K562 (cell line): ENCODE data around the gene DGCR2. TPM values are rescaled to one million over a fixed set of nuclear protein-coding genes. Genes with fewer than 3 reads are reported as not detected.
A peak's percentile ranks its signal among the peaks of the same experiment; 100 is the strongest.

Source experiments
- BHLHE40 ChIP-seq: IDR thresholded peaks from 2 replicates; pipeline ENCODE4 v1.6.1; 2011; ENCODE audit warnings: low read length, improper control_type of control experiment
- BRD9 ChIP-seq: fragments of 450-650 bp; IDR thresholded peaks from 2 replicates; pipeline ENCODE4 v1.6.1; 2018; ENCODE audit warnings: low read depth; ENCODE audit not compliant: partially characterized antibody
- FOXJ2 ChIP-seq: fragments of 200-800 bp; sonication (Bioruptor generic); IDR thresholded peaks from 2 replicates; pipeline ENCODE4 v1.6.1; 2016; ENCODE audit warnings: missing genetic modification characterization, missing compliant biosample characterization
- FOXP1 ChIP-seq: sonication (generic); formaldehyde crosslinking; IDR thresholded peaks from 2 replicates; pipeline ENCODE4 v1.8.0; 2022; ENCODE audit warnings: mild to moderate bottlenecking, missing genetic modification reagents
- GABPA ChIP-seq: fragments of 200-800 bp; sonication (Bioruptor generic); conservative IDR thresholded peaks from 2 replicates; pipeline ENCODE4 v1.6.1; 2016; ENCODE audit warnings: low read depth, missing genetic modification characterization, missing compliant biosample characterization
- GABPB2 ChIP-seq: fragments of 250-450 bp; sonication (Bioruptor Pico); conservative IDR thresholded peaks from 2 replicates; pipeline ENCODE4 v1.5.1; 2021; ENCODE audit warnings: mild to moderate bottlenecking
- HDAC6 ChIP-seq: IDR thresholded peaks from 2 replicates; pipeline ENCODE4 v1.6.1; 2012; ENCODE audit warnings: low read depth, mild to moderate bottlenecking, control low read depth, inconsistent platforms, low read length, moderate library complexity
- HMG20A ChIP-seq: fragments of 450-650 bp; formaldehyde crosslinking; conservative IDR thresholded peaks from 2 replicates; pipeline ENCODE4 v1.4.0; 2020; ENCODE audit warnings: mild to moderate bottlenecking, mixed read lengths
- MIER1 ChIP-seq: fragments of 450-650 bp; IDR thresholded peaks from 2 replicates; pipeline ENCODE4 v1.6.1; 2016; ENCODE audit warnings: antibody characterized with exemption, mild to moderate bottlenecking, low read depth
- MTA2 ChIP-seq: fragments of 450-650 bp; IDR thresholded peaks from 2 replicates; pipeline ENCODE4 v1.6.1; 2016; ENCODE audit warnings: low read depth
- NCOR1 ChIP-seq: fragments of 450-650 bp; IDR thresholded peaks from 2 replicates; pipeline ENCODE4 v1.6.1; 2016; ENCODE audit warnings: mild to moderate bottlenecking, moderate library complexity
- NFXL1 ChIP-seq: fragments of 450-650 bp; formaldehyde crosslinking; IDR thresholded peaks from 2 replicates; pipeline ENCODE4 v1.4.0; 2021; ENCODE audit warnings: mild to moderate bottlenecking
- PHB ChIP-seq: fragments of 250-450 bp; sonication (Bioruptor Pico); IDR thresholded peaks from 2 replicates; pipeline ENCODE4 v1.5.0; 2021
- POU5F1 ChIP-seq: fragments of 150-350 bp; IDR thresholded peaks from 2 replicates; pipeline ENCODE4 v1.6.1; 2014; ENCODE audit warnings: borderline replicate concordance, low read length, low read depth, mild to moderate bottlenecking; ENCODE audit not compliant: partially characterized antibody
- PRPF4 ChIP-seq: fragments of 200-400 bp; formaldehyde crosslinking; IDR thresholded peaks from one replicate; pipeline ENCODE4 v1.6.1; 2017; ENCODE audit warnings: low read length, low read depth, mild to moderate bottlenecking; ENCODE audit not compliant: insufficient read depth, poor library complexity, severe bottlenecking
- RBM14 ChIP-seq: fragments of 200-400 bp; formaldehyde crosslinking; IDR thresholded peaks from 2 replicates; pipeline ENCODE4 v1.6.1; 2018; ENCODE audit warnings: low read depth, mild to moderate bottlenecking, low read length, moderate library complexity, borderline replicate concordance; ENCODE audit not compliant: insufficient read depth
- ZBTB1 ChIP-seq: sonication (generic); formaldehyde crosslinking; IDR thresholded peaks from 2 replicates; pipeline ENCODE4 v1.8.1; 2023; ENCODE audit warnings: missing genetic modification reagents, low read depth, mild to moderate bottlenecking, borderline replicate concordance
- ZFP91 ChIP-seq: sonication (generic); formaldehyde crosslinking; IDR thresholded peaks from 2 replicates; pipeline ENCODE4 v1.8.0; 2022; ENCODE audit warnings: mild to moderate bottlenecking, missing genetic modification reagents
- ZNF175 ChIP-seq: fragments of 200-800 bp; sonication (Bioruptor generic); IDR thresholded peaks from 2 replicates; pipeline ENCODE4 v1.6.1; 2016; ENCODE audit warnings: low read depth, mild to moderate bottlenecking, missing genetic modification characterization, missing compliant biosample characterization
- ZNF217 ChIP-seq: sonication (generic); formaldehyde crosslinking; IDR thresholded peaks from 2 replicates; pipeline ENCODE4 v1.8.0; 2022; ENCODE audit warnings: mild to moderate bottlenecking, missing genetic modification reagents
- ZNF384 ChIP-seq: IDR thresholded peaks from 2 replicates; pipeline ENCODE4 v1.6.1; 2012; ENCODE audit warnings: low read depth, low read length, improper control_type of control experiment
- ZNF408 ChIP-seq: fragments of 250-450 bp; sonication (Bioruptor Pico); IDR thresholded peaks from 2 replicates; pipeline ENCODE4 v1.4.0; 2020; ENCODE audit warnings: low read depth, mild to moderate bottlenecking, moderate library complexity
- ZNF41 ChIP-seq: fragments of 250-450 bp; sonication (Bioruptor Pico); conservative IDR thresholded peaks from 2 replicates; pipeline ENCODE4 v1.4.0; 2020; ENCODE audit warnings: mild to moderate bottlenecking
- ZNF76 ChIP-seq: fragments of 250-450 bp; sonication (Bioruptor Pico); IDR thresholded peaks from 2 replicates; pipeline ENCODE4 v1.4.0; 2020; ENCODE audit warnings: mild to moderate bottlenecking, moderate library complexity, borderline replicate concordance
- polyA plus RNA-seq, 8 experiments: library from polyadenylated mRNA; depleted of rRNA in 4 of 8; stranded (reverse) in 5 of 8; unstranded in 3 of 8; fragments of >200 nt; fragmentation: Nextera tagmentation in 2 of 8; fragmentation: Illumina TruSeq in 1 of 8; extraction: Ambion mirVana in 2 of 8; extraction: Trizol in 1 of 8; gene quantifications; 2 replicates each; pipeline versions ENCODE4 v1.2.1 to v1.2.3, GENCODE V29; 2011 to 2014; ENCODE audit warnings: inconsistent platforms in 1 of 8, missing spikeins in 1 of 8
- total RNA-seq, 7 experiments: library from RNA; depleted of rRNA in 6 of 7; stranded (reverse); fragments of >200 nt in 6 of 7; fragmentation: Illumina TruSeq in 2 of 7; extraction: Trizol in 2 of 7; gene quantifications; 2 replicates each; pipeline versions ENCODE4 v1.2.1 to v1.2.3, GENCODE V29; 2011 to 2021; ENCODE audit warnings: low replicate concordance in 1 of 7
- TF ChIP-seq, protein P1 (sequence below): sonication (generic); formaldehyde crosslinking; IDR thresholded peaks from 2 replicates; pipeline ENCODE4 v1.9.0; 2022; ENCODE audit warnings: mild to moderate bottlenecking, missing genetic modification reagents
- TF ChIP-seq, protein P2 (sequence below): fragments of 250-450 bp; sonication (Bioruptor Pico); IDR thresholded peaks from 2 replicates; pipeline ENCODE4 v1.8.0; 2022; ENCODE audit warnings: moderate library complexity, mild to moderate bottlenecking, inconsistent platforms

DGCR2 gene
- total and polyA plus RNA-seq, 9 of the 15 experiments (the other 6 are each of a cell fraction or from before 2014, with no cell fraction given): 0.69 to 101 (median 56.4) TPM

DNA sequence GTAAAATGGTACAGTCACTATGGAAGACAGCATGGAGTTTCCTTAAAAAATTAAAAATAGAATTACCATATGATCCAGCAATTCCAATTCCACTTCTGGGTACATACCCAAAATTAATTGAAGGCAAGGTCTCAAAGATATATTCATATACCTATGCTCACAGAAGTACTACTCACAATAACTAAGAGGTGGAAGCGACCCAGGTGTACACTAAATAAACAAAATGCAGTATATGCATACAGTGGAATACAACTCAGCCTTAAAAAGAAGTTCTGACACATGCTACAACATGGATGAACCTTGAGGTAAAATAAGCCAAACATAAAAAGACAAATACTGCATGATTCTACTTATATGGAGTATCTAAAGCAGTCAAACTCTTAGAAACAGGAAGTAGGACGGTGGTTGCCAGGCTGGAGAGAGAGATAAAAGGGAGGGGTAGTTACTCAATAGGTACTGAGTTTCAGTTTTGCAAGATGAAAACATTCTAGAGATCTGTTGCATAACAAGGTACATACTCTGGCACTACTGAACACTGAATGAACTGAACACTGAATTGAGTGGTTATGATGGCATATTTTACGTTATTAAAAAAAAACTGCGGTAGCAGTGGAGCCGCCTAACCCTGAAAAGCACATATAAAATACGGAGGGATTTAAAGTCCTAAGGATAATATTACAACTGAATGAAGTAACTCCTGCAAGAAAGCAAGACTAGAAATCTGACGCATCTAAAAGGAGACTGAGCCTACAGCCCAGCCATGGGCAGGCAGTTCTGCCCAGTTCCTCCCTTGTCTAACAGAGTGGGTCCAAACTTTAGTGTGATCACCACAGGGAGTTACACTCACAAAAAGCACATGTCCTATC, 12.8 kb downstream of the DGCR2 start (continued):
- TF ChIP-seq, protein P1, sequence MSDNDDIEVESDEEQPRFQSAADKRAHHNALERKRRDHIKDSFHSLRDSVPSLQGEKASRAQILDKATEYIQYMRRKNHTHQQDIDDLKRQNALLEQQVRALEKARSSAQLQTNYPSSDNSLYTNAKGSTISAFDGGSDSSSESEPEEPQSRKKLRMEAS (CRISPR knock-in tag): no peak
- TF ChIP-seq FOXJ2 (tag): peak; percentile 81; the same call in 1 of the 2 replicates
- TF ChIP-seq, protein P2, sequence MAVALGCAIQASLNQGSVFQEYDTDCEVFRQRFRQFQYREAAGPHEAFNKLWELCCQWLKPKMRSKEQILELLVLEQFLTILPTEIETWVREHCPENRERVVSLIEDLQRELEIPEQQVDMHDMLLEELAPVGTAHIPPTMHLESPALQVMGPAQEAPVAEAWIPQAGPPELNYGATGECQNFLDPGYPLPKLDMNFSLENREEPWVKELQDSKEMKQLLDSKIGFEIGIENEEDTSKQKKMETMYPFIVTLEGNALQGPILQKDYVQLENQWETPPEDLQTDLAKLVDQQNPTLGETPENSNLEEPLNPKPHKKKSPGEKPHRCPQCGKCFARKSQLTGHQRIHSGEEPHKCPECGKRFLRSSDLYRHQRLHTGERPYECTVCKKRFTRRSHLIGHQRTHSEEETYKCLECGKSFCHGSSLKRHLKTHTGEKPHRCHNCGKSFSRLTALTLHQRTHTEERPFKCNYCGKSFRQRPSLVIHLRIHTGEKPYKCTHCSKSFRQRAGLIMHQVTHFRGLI (CRISPR knock-in tag): peak; percentile 55; the same call in 1 of the 2 replicates
- no peak for TF ChIP-seq ZNF41
- TF ChIP-seq HMG20A (CRISPR knock-in tag): peak; percentile 64; the same call in 1 of the 2 replicates
- no peak for TF ChIP-seq GABPB2
- no peak for TF ChIP-seq HDAC6
- TF ChIP-seq GABPA (tag): peak; percentile 81
- TF ChIP-seq ZBTB1: no peak
- TF ChIP-seq NCOR1: peak; percentile 97
- no peak for TF ChIP-seq BHLHE40
- no peak for TF ChIP-seq BRD9
- TF ChIP-seq FOXP1: no peak
- no peak for TF ChIP-seq RBM14
- TF ChIP-seq ZNF408 (CRISPR knock-in tag): no peak
- peak; percentile 15; the same call in 1 of the 2 replicates for TF ChIP-seq ZNF175
- TF ChIP-seq POU5F1: no peak
- no peak for TF ChIP-seq MIER1
- TF ChIP-seq ZNF384: peak; percentile 22; the same call in 1 of the 2 replicates
- peak; percentile 85; the same call in 1 of the 2 replicates for TF ChIP-seq ZNF76 (CRISPR knock-in tag)
- TF ChIP-seq MTA2: peak; percentile 95
- 0 out of 2 replicates have a peak, but pooled peaks have one; percentile 11 for TF ChIP-seq NFXL1 (CRISPR knock-in tag)
- TF ChIP-seq PRPF4: no peak
- TF ChIP-seq ZFP91: no peak; the same call in 1 of the 2 replicates
- TF ChIP-seq PHB (CRISPR knock-in tag): no peak
- TF ChIP-seq ZNF217 (CRISPR knock-in tag): no peak
